Activated T-helper 1 cell treated with anti-CD3 and anti-CD28 coated beads, Interleukin-12 subunit alpha, Interleukin-12 subunit beta, Interleukin-2, Interleukin-4 antibody, amounts not matched to agents 30 ng/mL and 10 ng/mL and 1 ng/mL, durations not matched to agents 14 hours and 24 hours and 36 hours (primary cell): ENCODE data around the gene DAPK1. TPM values are rescaled to one million over a fixed set of nuclear protein-coding genes. Genes with fewer than 3 reads are reported as not detected.

Experiments
- DNase-seq: peaks from one replicate; pipeline ENCODE4 v3.0.0; 2021; ENCODE audit warnings: low spot score
- H3K27ac Mint-ChIP-seq: one replicate; pipeline ENCODE4 v1.8.0; 2021; ENCODE audit warnings: mild to moderate bottlenecking, mixed read lengths
- H3K27me3 Mint-ChIP-seq: one replicate; pipeline ENCODE4 v1.8.0; 2022; ENCODE audit warnings: mild to moderate bottlenecking, moderate library complexity, mixed read lengths; ENCODE audit not compliant: insufficient read depth
- H3K36me3 Mint-ChIP-seq: one replicate; pipeline ENCODE4 v1.8.0; 2021; ENCODE audit warnings: low read depth, mixed read lengths
- H3K4me1 Mint-ChIP-seq: one replicate; pipeline ENCODE4 v1.8.0; 2021; ENCODE audit warnings: low read depth, mixed read lengths
- H3K4me3 Mint-ChIP-seq: one replicate; pipeline ENCODE4 v1.8.0; 2021; ENCODE audit warnings: mild to moderate bottlenecking, moderate library complexity, mixed read lengths
- H3K9me3 Mint-ChIP-seq: one replicate; pipeline ENCODE4 v1.8.0; 2021; ENCODE audit warnings: mixed read lengths
- intact Hi-C: fragments of 100-400 bp; cut with micrococcal nuclease; formaldehyde crosslinking; loops from one replicate; pipeline ENCODE4 v1.15.1; 2024
- total RNA-seq: library from RNA; stranded (reverse); gene quantifications from 2 replicates; pipeline ENCODE4 v1.2.3, GENCODE V29; 2022

Gene DAPK1
- total RNA-seq, 1 donor from 2014 or later = 2.8 TPM

GRCh38 chr9:87663556-87663955, 165.9 kb downstream of the DAPK1 start:
- intact Hi-C loops = loop anchor here (1.0 to 10.0 kb wide), 2 partner anchors 326 to 1249 kb away; no protein-coding TSS in a partner anchor
- no peak for DNase-seq
- Mint-ChIP-seq H3K4me3 (no peak overlapping the region), H3K9me3 (no peaks in the 10 kb centered on the region), H3K4me1 (no peaks in the 10 kb centered on the region), H3K27ac (no peak overlapping the region), H3K27me3 (no peaks in the 10 kb centered on the region), H3K36me3 (no peaks in the 10 kb centered on the region)

GRCh38 chr9:87664153-87665060, 166.7 kb downstream of the DAPK1 start:
- intact Hi-C loops = loop anchor here (10.0 kb wide), 1 partner anchor 1250 kb away; no protein-coding TSS in a partner anchor
- no peaks in the 10 kb centered on the region for H3K36me3 Mint-ChIP-seq
- H3K4me3 Mint-ChIP-seq = no peak overlapping the region
- no peak overlapping the region for H3K27ac Mint-ChIP-seq
- no peaks in the 10 kb centered on the region for H3K9me3 Mint-ChIP-seq
- no peaks in the 10 kb centered on the region for H3K4me1 Mint-ChIP-seq
- no peak for DNase-seq
- no peaks in the 10 kb centered on the region for H3K27me3 Mint-ChIP-seq

GRCh38 chr9:87665505-87665904, 167.8 kb downstream of the DAPK1 start:
- Mint-ChIP-seq H3K4me1 (no peaks in the 10 kb centered on the region), H3K27ac (no peak overlapping the region), H3K9me3 (no peaks in the 10 kb centered on the region), H3K27me3 (no peaks in the 10 kb centered on the region), H3K4me3 (no peak overlapping the region), H3K36me3 (no peaks in the 10 kb centered on the region)
- no peak for DNase-seq
- intact Hi-C loops = loop anchor here (10.0 kb wide), 1 partner anchor 1251 kb away; no protein-coding TSS in a partner anchor

- H3K4me3 Mint-ChIP-seq = no peak overlapping the region
- no peaks in the 10 kb centered on the region for H3K9me3 Mint-ChIP-seq
- H3K4me1 Mint-ChIP-seq = no peaks in the 10 kb centered on the region
- H3K36me3 Mint-ChIP-seq = no peaks in the 10 kb centered on the region
- no peaks in the 10 kb centered on the region for H3K27me3 Mint-ChIP-seq
- intact Hi-C loops = loop anchor here (10.0 kb wide), 1 partner anchor 1252 kb away; no protein-coding TSS in a partner anchor
- DNase-seq = no peak
- no peak overlapping the region for H3K27ac Mint-ChIP-seq
Observed at GRCh38 chr9:87667164-87667738, 169.6 kb downstream of the DAPK1 start.

- H3K27ac Mint-ChIP-seq = no peak overlapping the region
- no peaks in the 10 kb centered on the region for H3K9me3 Mint-ChIP-seq
- no peak for DNase-seq
- no peaks in the 10 kb centered on the region for H3K36me3 Mint-ChIP-seq
- intact Hi-C loops = loop anchor here (10.0 kb wide), 1 partner anchor 1253 kb away; no protein-coding TSS in a partner anchor
- no peak overlapping the region for H3K4me3 Mint-ChIP-seq
- H3K4me1 Mint-ChIP-seq = no peaks in the 10 kb centered on the region
- no peaks in the 10 kb centered on the region for H3K27me3 Mint-ChIP-seq
Observed at GRCh38 chr9:87668222-87668621, 170.6 kb downstream of the DAPK1 start.

- Mint-ChIP-seq H3K27me3 (no peaks in the 10 kb centered on the region), H3K27ac (no peak overlapping the region), H3K9me3 (no peaks in the 10 kb centered on the region), H3K4me1 (no peaks in the 10 kb centered on the region), H3K4me3 (no peak overlapping the region), H3K36me3 (no peaks in the 10 kb centered on the region)
- DNase-seq = no peak
- intact Hi-C loops = loop anchor here (10.0 kb wide), 1 partner anchor 1254 kb away; no protein-coding TSS in a partner anchor
Observed at GRCh38 chr9:87668722-87669121, 171.1 kb downstream of the DAPK1 start.

- Mint-ChIP-seq H3K27me3 (no peaks in the 10 kb centered on the region), H3K27ac (no peak overlapping the region), H3K4me3 (no peak overlapping the region), H3K9me3 (no peaks in the 10 kb centered on the region), H3K4me1 (no peaks in the 10 kb centered on the region), H3K36me3 (no peaks in the 10 kb centered on the region)
- intact Hi-C loops = no loop called here
- no peak for DNase-seq
Observed at GRCh38 chr9:87670572-87671264, 173.1 kb downstream of the DAPK1 start.

- H3K4me3 Mint-ChIP-seq = no peak overlapping the region
- intact Hi-C loops = no loop called here
- no peak for DNase-seq
Observed at GRCh38 chr9:87671478-87671877, 173.8 kb downstream of the DAPK1 start.

GRCh38 chr9:87671925-87672324, 174.3 kb downstream of the DAPK1 start:
- Mint-ChIP-seq H3K27me3 (no peaks in the 10 kb centered on the region), H3K4me3 (no peak overlapping the region), H3K36me3 (no peaks in the 10 kb centered on the region), H3K9me3 (no peaks in the 10 kb centered on the region), H3K27ac (no peak overlapping the region), H3K4me1 (no peaks in the 10 kb centered on the region)
- intact Hi-C loops = no loop called here
- DNase-seq = no peak

More at GRCh38 chr9:87671478-87671877, 173.8 kb downstream of the DAPK1 start:
- no peaks in the 10 kb centered on the region for H3K27me3 Mint-ChIP-seq
- no peaks in the 10 kb centered on the region for H3K36me3 Mint-ChIP-seq
- no peaks in the 10 kb centered on the region for H3K9me3 Mint-ChIP-seq
- no peak overlapping the region for H3K27ac Mint-ChIP-seq
- H3K4me1 Mint-ChIP-seq = no peaks in the 10 kb centered on the region

GRCh38 chr9:87672586-87672985, 174.9 kb downstream of the DAPK1 start:
- no peaks in the 10 kb centered on the region for H3K9me3 Mint-ChIP-seq
- H3K4me3 Mint-ChIP-seq = no peak overlapping the region
- H3K27ac Mint-ChIP-seq = no peak overlapping the region
- H3K27me3 Mint-ChIP-seq = no peaks in the 10 kb centered on the region
- H3K4me1 Mint-ChIP-seq = no peaks in the 10 kb centered on the region
- H3K36me3 Mint-ChIP-seq = no peaks in the 10 kb centered on the region
- DNase-seq = no peak
- intact Hi-C loops = no loop called here

- intact Hi-C loops = no loop called here
- Mint-ChIP-seq H3K9me3 (no peaks in the 10 kb centered on the region), H3K27me3 (peaks cover under 1% of the 10 kb centered on the region), H3K27ac (no peak overlapping the region), H3K4me1 (no peaks in the 10 kb centered on the region), H3K36me3 (no peaks in the 10 kb centered on the region), H3K4me3 (no peak overlapping the region)
- DNase-seq = no peak
Observed at GRCh38 chr9:87673446-87674120, 175.9 kb downstream of the DAPK1 start.

- Mint-ChIP-seq H3K27me3 (peaks cover 3% of the 10 kb centered on the region), H3K4me1 (no peaks in the 10 kb centered on the region), H3K36me3 (no peaks in the 10 kb centered on the region), H3K9me3 (no peaks in the 10 kb centered on the region), H3K4me3 (no peak overlapping the region), H3K27ac (no peak overlapping the region)
- no peak for DNase-seq
- intact Hi-C loops = no loop called here
Observed at GRCh38 chr9:87674565-87675299, 177.1 kb downstream of the DAPK1 start.
